Activated CD4-positive, alpha-beta T cell treated with anti-CD3 and anti-CD28 coated beads for 1 hour (primary cell): ENCODE results near the gene MAN1A2.
"Not testable (repeated sequence)": the region's sequence is repeated elsewhere in the genome, so short reads cannot be mapped to it uniquely, and the experiment has no call there.

ENCODE experiments used
- DNase-seq: peaks from one replicate; pipeline ENCODE4 v3.0.0-alpha.2; 2020

The MAN1A2 gene

DNA sequence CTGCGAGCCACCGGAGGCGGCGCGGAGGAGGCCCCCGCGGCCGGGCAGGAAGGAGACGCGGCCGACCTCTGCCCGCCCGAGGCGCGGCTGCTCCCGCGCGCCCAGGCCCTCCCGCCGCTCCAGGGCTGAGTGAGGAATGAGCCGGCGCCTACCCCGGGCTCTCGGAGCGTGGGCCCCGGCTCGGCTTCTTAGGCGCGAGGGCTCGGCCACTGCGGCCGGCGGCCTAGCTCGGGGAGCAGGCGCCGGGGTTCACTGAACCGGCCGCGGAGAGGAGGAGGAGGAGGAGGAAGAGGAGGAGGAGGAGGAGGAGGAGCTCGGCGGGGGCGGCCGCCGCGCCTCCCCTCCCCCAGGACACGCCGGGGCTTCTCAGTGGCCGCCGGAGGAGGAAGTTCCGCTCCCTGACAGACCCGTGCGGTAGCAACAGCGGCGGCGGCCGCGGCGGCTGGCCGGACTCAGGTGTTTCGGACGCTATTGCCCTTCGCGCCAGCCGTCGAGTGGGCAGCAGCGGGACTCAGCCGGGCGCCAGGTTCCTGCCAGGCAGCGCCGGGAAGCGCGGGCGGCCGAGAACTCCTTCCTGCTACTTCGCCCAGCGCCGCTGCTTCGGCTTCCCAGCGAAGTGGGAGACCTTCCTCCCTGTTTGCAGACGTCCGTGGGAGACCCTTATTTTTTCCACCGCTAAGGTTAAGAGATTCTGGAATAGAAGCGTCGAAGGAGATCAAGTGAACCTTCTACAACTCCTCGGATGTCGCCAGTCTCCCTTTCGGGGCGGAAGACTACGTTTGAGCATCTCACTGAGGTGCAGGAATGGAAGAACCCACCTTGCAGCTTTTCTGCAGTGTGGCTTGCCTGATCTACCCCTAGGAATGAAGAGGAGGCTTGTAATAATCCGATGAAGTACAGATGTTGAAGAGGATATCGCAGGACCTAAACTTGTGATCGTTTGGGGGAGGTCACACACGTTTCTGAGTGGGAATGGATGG lies at the start of gene MAN1A2:
TSS of gene MAN1A2 (plus strand) at position 404 of the 980 bp plus-strand sequence. CDS start 735 bp downstream, outside the sequence.
- peak; percentile 64 for DNase-seq

DNA sequence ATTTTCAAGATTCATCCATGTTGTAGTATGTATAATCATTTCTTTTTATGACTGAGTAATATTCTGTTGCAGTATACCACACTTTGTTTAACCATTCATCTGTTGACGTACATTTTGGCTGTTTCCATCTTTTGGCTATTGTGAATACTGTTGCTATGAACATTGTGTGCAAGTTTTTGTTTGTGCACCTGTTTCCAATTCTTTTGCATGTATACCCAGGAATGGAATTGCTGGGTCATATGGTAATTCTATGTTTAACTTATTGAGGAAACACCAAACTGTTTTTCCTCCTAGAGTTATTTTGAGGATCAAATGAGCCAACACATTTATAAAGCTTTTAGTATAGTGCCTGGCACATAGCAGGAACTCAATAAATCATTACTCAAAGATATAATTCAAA lies 49.2 kb upstream of the MAN1A2 start:
- no peak for DNase-seq

DNA sequence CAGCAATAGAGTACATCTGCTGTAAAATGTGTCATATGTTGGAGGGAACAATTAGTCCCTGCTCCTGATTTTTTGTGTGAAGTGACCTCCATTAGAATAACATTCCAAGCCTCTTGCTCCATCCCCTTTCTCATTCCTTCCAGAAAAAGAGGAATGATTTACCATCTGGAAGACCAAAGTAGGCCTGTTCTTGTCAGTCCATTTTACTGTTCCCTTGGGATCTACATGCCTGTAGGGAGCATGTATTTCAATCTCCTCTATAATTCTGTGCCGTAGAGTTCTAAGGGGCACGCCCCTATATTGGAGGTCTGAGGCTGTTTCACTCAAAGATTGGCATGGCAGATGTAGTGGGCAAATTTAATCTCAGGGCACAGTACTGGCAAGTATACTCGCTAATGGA lies 48.8 kb upstream of the MAN1A2 start:
- no peak for DNase-seq

DNA sequence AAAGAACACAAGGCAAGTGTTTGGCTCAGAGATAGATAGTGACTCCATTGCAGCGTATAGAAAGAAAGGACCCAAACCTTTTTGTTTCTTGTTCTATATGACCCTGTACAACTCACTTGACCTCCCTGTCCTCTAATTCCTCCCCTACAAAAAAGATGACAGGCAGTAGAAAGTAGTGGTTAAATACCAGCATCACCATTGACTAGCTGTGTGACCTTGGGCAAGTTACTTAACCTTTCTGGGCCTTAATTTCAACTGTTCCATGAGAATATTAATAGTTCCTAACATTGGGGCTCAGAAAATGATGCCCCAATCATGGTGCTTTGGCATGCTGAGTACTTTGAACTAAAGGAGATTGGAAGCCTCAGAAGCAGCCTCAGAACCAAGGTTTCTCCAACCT lies 46.7 kb upstream of the MAN1A2 start:
- no peak for DNase-seq

DNA sequence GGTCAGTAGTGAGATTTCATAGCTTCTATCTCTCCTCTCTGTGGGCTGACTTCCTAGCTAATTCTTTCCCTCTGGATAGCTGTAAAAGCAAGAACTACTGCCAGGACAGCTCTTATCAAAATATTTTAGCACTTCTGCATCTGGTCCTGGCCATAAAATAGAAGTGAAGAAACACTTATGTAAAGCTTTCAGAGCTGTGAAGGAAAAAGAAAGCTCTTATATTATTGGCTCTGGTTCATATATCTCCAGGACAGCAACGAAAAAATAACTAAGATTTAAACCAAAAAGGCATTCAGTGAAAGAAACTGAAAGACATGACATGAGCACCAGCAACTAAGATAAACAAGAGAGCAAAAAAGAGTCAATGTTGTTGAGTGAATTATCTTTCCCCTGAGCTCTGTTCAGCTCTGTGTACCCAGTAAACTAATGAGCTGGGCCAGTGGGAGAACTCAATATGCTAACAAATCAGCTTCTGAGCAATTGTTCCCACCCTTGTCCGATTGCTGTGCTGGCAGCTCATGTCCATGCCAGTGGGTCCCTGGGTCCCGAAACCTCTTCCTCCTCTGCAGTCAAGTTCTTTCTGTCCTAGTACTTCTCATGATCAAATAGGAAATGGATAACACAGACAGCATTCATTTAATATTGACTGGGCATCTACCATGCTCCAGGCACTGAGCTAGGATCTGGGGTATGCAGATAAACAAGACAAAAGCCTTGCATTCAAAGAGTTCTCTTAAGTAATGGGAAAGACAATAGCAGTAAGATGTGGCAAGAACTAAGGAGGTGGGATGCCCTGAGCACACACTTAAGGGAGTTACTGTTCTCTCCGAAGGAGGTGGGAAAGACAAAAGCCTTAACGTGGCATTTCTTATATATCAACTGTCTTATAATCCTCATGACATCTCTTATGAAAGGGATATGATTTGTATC lies 45.3 kb upstream of the MAN1A2 start:
- DNase-seq: no peak

DNA sequence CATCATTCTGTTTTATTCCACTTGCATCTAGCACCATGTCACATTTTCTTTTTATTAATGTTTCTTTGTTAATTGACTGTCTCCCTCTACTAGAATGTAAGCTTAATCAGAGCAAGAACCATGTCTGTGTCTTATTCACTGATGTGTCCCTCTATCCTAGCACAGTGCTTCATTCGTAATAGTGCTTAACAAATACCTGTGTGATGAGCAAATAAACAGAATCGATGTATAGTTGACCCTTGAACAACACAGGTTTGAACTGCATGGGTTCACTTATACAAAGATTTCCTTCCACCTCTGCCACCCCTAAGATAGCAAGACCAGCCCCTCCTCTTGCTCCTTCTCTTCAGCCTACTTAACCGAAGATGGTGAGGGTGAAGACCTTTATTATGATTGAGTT lies 42.9 kb upstream of the MAN1A2 start:
- no peak for DNase-seq

DNA sequence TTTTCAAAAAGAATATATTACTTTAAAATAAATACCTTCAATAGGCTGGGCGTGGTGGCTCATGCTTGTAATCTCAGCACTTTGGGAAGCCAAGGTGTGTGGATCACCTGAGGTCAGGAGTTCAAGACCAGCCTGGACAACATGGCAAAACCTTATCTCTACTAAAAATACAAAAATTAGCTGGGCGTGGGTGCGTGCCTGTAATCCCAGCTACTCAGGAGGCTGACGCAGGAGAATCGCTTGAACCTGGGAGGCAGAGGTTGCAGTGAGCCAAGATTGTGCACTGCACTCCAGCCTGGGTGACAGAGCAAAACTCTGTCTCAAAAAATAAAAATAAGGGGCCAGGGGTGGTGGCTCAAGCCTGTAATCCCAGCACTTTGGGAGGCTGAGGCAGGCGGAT lies 41.2 kb upstream of the MAN1A2 start:
- not testable (repeated sequence) for DNase-seq

DNA sequence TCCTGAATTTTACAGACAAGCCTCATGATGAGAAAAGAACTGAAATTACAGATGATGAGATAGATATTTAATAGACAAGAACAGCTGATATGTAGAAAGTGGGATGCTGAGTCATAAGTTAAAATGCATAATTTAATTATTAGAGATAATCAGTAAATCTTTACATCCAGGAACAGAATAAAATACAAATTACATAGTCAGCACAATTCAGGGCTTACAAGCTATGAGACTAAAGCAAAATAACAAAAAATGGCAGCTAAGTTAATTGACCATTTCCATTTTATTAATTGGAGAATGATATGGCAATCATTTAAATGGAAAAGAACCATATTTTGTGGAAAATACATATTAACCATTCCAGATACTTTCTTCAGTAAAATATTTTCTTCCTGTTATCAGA lies 40.2 kb upstream of the MAN1A2 start:
- no peak for DNase-seq

DNA sequence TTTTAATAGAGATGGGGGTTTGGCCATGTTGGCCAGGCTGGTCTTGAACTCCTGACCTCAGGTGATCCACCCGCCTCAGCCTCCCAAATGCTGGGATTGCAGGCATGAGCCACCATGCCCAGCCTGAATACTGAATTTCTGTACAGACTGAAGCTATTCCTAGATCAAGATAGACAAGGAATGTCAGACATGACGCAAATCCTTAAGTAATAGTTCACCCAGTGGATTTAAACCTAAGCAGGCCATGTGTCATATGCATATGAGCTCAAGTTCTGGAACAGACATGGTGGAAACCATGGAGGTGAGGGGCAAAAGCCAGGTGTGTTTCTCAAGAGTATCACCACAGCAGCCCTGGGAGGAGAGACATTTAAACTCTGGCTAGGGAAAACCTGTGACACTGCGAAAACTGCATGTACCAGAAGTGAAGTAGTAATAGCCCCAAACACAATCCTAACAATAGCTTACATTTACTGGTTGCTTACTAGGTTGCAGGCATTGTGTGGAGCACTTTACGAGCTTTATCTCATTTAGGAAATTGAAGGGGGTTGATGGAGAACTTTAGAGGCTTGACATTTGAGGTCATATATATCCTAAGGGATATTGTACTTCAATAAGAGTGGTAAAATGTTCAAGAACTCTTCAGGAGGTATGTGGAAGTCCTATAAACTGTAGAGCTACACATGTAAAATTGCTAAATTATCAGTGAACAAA lies 31.7 kb upstream of the MAN1A2 start:
- DNase-seq: no peak

DNA sequence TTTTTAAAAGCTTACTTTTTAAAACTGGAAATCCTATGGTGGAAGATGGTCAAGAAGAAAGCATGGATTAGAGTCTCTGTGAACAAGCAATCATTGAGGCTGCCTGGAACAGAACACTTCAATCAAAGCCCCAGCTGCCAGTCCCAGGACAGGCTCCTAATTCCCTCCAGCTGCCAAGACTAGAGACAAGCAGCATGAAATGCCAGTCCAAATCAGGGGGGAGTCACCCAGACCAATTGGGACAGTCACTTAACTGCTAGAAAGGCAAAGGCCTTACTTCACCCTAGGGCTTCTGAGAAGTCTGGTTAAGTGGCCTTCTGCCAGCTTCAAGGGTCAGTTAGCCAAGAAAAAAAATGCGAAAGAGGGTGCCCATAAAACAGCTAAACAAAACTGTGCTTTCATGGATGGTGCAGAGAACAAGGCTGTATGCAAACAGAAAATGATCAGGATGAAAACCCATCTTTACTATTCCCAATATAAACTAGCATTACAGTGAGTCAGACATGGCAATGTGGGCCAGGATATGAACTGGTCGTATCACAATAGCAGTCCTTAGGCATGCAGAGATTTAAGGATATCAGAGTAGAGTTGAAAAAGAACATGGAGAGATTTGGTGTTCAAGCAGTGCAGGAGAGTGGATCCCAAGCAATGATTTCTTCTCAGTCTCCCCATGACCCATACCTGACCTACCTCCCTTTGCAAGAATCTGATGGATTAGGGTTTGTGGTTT lies 31.0 kb upstream of the MAN1A2 start:
- no peak for DNase-seq

DNA sequence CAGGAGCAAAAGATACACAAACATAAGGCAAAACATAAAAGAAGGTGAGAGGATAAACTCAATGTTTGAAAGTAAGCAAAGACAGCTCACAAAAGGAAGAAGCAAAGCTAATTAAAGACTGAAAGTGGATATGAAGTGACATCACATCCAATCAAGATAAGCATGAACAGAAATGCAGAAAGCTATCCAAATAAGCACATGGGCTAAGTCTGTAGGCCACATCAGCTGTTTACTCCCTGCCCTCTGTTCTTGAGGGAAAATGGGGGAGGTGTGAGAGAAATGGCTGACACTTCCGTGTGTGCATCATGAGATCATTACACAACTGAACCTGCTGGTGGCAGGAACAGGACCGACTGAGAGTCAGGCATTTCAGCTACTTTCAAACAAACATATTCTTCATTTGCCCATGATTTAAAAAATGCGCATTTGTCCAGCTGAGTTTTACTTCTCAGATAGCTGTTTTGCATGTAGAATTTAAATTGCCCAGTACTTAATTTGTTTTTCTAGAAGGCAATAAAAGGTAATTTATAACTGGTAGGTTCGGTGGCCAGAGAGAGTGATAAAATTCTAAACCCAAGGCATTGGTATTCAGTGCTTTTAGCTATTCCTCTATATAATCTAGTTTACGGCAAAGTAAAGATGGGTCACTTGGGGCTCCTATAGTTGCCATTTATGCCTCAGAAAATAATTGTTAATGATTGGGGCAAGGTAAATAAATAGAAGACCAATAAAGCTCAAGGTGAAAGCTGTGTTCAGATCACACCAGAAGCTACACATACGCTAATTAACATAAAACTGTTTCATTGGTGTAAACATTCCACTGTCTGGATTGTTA lies 27.2 kb upstream of the MAN1A2 start:
- DNase-seq: no peak

DNA sequence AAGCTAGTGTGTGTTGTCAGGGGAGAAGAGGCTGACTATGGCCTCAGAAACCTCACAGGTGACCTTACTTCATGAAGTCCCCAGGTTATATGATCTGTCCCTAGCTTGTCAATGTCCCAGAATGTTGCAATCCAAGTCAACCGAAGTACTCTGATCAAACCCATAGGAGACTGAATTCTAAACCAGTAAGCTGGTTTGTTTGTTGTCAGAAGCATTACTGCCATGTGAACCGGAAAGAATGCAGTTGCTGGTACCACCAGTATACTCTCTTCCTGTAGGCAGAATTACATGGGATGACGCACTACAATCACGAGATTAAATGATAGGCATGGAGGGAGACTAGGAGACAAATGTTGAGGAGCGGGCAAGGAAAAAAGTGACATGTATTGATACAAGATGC lies 26.1 kb upstream of the MAN1A2 start:
- DNase-seq: no peak

DNA sequence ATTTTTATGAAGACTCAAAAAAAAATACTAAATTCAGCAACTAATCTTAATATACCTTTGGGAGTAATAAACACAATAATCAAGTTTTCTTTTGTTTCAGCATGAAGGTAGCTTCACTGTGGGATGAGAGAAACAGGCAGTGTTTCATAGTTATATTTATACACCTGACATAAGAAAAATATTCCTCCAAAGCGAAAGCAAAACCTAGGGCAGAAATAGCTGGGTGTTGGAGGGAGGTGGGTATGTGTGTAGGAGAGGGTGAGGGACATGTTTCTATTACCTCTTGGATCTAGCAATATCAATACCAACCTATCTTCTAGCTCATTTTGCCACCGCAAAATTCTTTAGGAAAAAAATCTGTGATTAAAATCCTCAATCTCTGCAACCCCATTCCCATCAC lies 24.9 kb upstream of the MAN1A2 start:
- no peak for DNase-seq

DNA sequence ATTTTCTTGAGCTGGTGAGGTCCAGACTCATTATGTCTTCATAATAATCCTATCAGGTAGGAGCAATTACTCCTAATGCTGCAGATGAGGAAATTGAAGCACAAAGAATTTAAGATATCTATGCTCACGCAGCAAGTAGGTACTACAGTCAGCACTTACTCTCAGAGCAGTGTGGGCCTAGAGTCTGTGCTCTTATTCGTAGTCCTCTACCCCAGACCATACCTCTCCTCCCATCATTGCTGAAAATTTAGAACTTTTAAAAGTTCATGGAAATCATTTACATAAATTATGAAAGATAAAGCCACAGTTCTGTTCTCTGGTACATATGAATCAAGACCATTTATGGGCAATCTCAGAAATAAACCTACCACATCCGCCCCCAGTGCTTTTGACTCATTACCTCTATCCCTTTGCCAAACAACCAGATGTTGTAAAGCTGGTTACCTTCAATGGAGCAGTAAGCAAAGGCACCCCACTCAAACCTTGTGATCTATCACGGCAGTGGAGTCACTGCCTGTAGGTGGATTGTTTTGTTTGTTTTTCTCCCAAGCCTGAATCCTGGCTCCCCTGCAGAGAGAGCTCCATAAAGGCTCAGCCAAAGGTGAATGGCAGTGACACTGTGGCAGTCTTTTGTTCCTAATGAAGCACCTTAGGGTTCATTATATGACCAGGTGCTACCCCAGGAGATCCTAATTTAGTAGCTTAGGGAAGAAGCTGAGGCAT lies 20.9 kb upstream of the MAN1A2 start:
- no peak for DNase-seq

DNA sequence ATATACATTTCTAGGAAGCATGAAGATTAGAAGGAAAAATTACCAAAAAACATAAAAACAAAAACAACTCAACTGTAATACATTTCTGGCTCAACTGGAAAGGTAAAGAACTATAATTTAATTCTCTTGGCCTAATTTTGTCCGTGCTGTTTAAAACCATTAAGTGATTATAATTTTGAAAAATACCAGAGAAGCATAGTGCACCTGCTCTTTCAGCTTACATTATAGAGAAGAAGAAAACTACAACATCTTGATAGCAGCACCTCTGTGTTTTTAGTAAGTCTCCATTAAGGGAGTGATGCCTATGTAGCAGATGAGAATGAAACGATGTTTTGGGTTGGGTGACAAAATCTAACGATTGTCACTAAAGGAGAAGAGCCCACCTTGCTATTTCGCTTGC lies 19.3 kb upstream of the MAN1A2 start:
- no peak for DNase-seq

DNA sequence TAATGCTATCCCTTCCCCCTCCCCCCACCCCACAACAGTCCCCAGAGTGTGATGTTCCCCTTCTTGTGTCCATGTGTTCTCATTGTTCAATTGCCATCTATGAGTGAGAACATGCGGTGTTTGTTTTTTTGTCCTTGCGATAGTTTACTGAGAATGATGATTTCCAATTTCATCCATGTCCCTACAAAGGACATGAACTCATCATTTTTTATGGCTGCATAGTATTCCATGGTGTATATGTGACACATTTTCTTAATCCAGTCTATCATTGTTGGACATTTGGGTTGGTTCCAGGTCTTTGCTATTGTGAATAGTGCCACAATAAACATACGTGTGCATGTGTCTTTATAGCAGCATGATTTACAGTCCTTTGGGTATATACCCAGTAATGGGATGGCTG lies 14.6 kb upstream of the MAN1A2 start:
- not testable (repeated sequence) for DNase-seq

DNA sequence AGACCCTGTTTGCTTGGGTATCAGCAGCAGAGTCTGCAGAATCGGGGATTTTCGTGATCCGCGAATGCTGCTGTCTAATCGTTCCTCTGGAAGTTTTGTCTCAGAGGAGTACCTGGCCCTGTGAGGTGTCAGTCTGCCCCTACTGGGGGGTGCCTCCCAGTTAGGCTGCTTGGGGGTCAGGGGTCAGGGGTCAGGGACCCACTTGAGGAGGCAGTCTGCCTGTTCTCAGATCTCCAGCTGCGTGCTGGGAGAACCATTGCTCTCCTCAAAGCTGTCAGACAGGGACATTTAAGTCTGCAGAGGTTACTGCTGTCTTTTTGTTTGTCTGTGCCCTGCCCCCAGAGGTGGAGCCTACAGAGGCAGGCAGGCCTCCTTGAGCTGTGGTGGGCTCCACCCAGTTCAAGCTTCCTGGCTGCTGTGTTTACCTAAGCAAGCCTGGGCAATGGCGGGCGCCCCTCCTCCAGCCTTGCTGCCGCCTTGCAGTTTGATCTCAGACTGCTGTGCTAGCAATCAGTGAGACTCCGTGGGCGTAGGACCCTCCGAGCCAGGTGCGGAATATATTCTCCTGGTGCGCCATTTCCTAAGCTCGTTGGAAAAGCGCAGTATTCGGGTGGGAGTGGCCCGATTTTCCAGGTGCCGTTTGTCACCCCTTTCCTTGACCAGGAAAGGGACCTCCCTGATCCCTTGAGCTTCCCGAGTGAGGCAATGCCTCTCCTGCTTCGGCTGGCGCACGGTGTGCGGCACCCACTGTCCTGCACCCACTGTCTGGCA lies 9.2 kb upstream of the MAN1A2 start:
- DNase-seq: not testable (repeated sequence)

DNA sequence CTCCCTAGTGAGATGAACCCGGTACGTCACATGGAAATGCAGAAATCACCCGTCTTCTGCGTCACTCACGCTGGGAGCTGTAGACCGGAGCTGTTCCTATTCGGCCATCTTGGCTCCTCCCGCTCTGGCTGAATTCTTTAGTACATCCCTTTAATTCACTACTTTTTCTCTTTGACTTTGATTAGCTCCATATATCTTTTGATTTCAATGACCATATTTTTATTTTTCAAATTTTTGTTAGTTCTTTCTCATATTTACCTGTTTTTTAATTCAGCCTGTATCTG lies 8.7 kb upstream of the MAN1A2 start:
- DNase-seq: not testable (repeated sequence)

DNA sequence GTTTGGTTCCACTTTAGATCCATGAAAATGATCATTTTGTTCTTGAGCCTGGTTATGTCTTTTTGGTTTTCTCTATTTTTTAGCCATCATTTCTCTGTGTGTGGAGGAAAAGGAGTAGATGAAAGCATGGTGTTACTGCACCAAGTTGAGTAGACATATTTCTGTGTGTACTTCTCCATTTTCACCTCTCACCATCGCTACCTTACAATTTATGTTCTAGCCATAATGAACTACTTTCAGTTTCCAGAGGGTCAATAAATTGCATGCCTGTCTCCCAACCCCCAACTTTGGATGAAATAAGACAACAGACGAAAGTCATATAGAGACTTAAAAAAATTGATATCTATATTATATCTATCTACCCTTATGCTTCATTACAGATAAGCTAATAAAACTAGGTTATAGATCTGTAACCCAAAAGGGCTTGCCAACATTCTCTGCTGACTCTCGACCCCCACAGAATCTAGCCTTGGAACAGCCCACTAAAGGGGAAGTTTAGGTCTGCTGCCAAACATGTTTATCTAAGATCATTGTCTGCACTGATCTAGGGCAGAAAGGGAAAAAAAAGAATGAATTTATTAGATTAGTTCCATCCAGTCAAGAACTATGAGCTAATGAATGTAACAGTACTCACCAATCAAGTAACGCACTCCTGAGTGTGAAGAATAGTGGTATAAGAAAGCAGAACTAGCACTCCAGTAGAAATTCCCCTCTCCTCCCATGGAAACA lies 7.5 kb upstream of the MAN1A2 start:
- no peak for DNase-seq
